CD4-positive, alpha-beta T cell treated with Interleukin-6 for 4 hours (primary cell): ENCODE measurements around the gene TGFA.
"Not testable (repeated sequence)": the region's sequence is repeated elsewhere in the genome, so short reads cannot be mapped to it uniquely, and the experiment has no call there.

Experiments used
- DNase-seq: peaks from one replicate; pipeline ENCODE4 v3.0.0-alpha.2; 2020; ENCODE audit warnings: mixed read lengths

TGFA gene

DNA sequence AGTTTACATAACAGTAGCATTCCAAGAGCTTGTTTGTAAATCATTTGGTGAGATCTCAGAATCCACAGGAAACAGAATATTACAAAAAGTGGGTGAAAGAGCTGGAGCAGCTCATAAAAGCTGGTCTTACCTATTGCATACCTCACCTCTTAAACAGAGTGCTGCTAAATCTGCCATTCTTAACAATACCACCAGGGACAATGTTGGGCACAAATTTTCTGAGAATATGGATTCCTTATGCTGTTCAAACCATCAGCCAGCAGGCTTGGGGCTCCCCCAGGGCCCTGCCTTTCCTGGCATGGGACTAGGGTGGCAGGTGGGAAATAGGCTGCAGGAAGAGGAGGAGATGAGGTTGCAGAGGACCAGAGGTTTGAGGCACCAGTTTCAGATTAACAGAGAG is 55.6 kb downstream of the TGFA start:
- no peak for DNase-seq

GRCh38 chr2:70496819-70497218 is 56.8 kb downstream of the TGFA start:
- DNase-seq = no peak

DNA sequence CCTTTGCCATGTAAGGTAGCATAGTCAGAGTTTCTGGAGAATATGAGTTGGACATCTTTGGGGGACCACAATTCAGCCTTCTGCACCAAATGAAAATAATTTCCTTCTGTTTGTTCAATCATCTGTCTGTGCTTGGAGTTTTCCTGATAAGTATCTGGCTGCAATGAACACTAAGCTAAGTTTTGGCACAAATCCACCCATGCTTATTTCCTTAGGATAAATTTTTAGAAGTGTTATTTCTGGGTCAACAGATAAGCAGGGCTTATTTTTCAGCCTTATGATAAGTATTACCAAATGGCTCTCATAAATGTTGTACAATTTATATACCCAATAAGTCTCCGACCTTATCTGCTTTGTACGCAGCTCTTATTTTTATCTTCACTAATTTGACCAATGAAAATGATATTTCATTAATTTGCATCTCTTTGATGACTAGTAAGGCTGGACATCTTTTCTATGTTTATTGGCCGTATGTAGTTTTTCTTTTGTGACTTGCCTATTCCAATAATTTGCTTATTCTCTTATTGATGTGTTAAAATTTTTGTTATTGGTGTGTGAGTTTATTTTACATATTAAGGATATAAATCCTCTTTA is 59.2 kb downstream of the TGFA start:
- DNase-seq = no peak

- DNase-seq = no peak
Measured at GRCh38 chr2:70490381-70490780, 63.2 kb downstream of the TGFA start.

- DNase-seq = no peak
Measured at GRCh38 chr2:70489165-70489564, 64.5 kb downstream of the TGFA start.

GRCh38 chr2:70484086-70484485 is 69.5 kb downstream of the TGFA start:
- DNase-seq = no peak

GRCh38 chr2:70482401-70482800 is 71.2 kb downstream of the TGFA start:
- no peak for DNase-seq

DNA sequence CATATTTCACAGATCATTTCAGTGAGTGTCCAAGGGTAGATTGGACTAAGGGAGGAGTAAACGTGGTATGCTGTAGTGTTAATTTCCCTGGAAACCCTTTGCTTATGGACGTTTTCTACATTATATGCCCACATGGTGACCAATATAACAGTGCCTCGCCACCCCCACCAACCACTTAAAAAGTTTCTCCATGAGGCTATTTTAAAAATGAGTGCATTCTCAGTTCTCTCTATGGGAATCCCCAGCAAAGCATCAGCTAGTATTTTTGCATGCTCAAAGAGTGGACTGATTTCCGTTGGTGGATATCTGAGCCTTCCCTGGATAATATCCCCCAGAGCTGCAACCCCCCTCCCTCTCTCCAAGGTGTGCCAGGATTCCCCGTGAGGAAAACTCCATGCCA is 73.2 kb downstream of the TGFA start:
- DNase-seq = no peak

DNA sequence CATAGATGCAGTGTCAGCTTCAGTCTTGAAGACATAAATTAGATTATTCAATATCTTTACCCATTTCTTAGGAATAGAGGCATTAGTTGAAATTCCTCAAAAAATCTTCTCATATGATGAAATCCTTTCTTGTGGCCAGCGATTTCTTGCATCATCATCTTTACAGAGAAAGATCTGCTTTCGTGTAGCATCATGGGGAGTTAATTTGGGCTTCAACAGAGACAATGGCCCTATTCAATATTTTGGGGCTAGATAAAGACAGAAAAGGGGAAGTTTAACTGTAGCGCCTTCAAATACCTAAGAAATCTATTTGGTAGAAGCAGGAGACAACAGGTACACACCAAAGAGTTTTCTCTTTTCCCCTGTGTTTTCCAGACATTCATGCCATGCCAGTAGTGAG is 73.8 kb downstream of the TGFA start:
- DNase-seq = no peak

- no peak for DNase-seq
Measured at GRCh38 chr2:70477441-70477844, 76.2 kb downstream of the TGFA start.

GRCh38 chr2:70475266-70475665 is 78.4 kb downstream of the TGFA start:
- peak; percentile 42 for DNase-seq

DNA sequence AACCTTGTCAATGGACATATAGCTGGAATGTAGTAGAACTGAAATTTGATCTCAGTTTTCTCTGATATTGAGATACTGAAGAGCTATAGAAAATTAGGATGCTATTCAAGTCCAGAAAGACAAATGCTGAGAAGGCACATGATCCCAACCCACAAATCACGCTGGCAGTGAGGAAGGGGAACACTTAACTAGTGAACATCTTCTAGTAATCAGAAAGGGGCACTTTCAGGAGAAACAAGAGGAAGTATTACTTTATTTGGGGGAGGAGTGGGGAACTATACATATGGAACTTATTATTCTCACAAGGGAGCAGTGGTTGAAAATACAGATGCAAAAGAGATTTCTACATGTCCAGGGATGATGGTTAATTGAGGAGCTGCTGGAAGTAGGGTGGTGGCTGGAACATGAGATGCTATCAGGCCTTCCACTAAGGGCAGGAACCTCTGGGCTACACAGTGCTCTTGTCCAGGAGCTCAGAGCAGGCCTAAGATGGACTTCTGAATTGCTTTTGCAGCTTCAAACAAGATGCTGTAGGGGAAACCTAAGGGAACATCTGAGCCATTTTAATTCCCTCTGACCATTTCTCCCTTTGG is 79.3 kb downstream of the TGFA start:
- no peak for DNase-seq

DNA sequence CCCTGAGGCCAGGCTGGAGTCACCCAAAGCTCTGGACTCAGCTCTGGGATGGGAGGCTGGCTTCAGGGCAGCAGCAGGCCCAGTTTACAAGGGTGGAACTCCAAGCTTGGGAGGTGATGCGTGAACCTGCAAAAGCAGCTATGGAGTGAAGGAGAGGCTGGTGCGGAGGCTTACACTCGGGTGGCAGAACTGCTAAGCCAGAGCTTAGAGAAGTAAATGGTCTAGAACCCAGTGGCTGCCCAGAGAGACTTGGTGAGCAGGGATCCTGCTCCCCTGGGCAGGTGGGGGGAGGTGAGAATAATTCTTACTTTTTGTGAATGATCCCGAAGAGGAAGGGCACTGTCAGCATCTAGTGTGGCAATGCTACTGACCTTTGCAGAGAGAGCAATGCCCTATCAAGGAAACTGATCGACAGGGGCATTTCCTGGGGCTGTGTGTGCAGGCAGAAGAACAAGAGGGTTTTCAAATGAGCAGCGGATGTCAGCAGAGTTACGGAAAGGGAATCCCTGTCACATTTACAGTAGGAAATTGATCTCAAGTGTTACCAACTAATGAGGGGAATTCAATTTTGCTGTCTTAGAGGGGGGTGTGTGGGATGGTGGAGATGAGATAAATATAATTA is 80.4 kb downstream of the TGFA start:
- DNase-seq = peak; percentile 26

DNA sequence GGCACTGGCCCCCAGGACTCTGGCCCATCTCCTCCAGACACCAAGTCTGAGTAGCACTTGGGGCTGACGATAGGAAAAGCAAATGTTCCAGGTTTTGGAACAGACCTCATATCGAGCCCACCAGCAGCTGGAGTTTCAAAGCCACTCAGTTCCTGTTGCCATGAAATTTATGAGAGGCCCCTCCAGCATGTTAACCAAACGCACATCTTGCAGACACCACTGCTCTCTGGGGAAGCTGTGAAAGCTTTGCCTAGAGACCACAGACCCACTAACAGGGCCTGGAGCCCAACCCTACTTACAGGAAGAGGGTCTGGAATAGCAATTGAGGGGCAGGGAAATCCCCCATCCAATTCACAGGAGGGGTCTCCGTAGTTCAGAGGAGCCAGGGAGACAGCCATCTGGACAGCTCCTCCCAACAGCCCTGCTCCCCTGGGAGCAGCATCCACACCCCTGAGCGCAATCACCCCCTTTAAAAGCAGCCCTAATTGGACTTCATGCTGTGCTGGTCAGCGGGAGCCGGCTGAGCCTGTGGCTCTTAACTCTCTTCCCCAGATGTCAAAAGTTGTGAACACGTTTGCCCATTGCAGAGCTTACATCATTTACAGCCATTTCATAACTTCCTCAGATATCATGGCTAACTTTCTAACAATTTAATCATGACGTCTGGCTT is 81.3 kb downstream of the TGFA start:
- no peak for DNase-seq

DNA sequence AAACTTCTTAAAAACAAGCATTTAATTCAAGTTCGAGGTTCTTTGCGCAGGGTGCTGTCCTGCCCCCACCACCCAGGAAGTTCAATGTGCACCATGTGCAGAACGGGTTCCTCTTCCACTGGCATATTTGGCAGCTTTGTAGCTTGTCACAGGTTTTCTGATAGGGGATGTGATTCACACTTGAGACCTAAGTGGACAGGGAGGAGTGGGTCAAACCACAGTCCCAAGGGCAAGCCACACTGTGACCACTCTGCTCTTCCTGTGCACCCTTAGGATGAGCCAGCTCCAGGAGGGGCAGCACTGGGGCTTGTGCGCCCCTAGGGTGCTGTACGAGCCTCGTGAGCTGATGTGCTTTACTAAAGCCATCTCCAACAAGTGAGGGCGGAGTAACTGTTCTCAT is 82.5 kb downstream of the TGFA start:
- no peak for DNase-seq

- DNase-seq = no peak
Measured at GRCh38 chr2:70469961-70470360, 83.7 kb downstream of the TGFA start.

GRCh38 chr2:70469435-70469834 is 84.2 kb downstream of the TGFA start:
- DNase-seq = no peak

- no peak for DNase-seq
Measured at GRCh38 chr2:70468878-70469277, 84.7 kb downstream of the TGFA start.

DNA sequence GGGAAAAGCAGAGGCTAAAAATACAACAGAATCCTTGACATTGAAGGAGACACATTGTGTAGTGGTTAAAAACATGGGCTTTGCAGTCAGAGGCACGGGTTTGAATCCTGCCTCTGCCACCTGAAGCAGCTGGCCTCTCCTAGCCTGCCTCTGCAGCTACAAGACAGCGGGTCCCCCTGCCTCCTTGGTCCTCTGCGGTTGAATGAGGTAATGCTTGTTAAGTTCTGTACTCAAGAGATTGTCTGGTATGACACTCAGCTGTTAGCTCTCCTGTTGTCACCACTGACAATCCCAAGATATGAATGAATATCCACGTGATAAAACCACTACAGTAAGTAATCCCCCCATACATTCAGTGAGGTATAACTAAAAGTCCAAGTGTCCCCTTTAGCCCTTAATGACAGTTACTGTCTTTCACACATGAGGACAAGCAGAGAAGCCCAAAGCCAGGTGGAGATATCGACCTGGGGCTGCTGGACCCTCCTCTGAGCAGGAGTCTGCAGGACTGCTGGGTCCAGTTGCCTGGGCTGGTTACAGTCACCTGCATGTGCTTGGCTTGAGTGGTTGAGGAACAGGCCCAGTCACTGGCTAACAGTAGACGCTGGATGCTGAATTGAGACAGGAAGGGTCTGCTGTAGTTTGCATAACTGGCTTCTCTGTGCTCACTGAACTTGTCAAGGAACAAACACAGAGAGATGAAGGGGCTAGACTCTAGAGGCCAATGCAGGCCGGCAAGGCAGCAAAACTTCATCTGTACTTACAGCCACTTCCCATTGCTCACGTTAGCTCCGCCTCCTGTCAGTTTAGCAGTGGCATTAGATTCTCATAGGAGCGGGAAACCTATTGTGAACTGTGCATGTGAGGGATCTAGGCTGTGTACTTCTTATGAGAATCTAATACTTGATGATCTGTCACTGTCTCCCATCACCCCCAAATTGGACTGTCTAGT is 85.5 kb downstream of the TGFA start:
- no peak for DNase-seq

GRCh38 chr2:70467237-70467636 is 86.4 kb downstream of the TGFA start:
- DNase-seq = no peak

DNA sequence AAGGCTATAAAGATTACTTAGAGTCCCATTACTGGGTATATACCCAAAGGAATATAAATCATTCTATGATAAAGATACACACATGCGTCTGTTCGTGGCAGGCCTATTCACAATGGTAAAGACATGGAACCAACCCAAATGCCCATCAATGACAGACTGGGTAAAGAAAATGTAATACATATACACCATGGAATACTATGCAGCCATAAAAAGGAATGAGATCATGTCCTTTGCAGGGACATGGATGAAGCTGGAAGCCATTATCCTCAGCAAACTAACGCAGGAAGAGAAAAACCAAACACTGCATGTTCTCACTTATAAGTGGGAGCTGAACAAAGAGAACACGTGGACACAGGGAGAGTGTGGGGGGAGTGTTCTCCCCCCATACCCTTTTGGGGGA is 87.0 kb downstream of the TGFA start:
- not testable (repeated sequence) for DNase-seq

DNA sequence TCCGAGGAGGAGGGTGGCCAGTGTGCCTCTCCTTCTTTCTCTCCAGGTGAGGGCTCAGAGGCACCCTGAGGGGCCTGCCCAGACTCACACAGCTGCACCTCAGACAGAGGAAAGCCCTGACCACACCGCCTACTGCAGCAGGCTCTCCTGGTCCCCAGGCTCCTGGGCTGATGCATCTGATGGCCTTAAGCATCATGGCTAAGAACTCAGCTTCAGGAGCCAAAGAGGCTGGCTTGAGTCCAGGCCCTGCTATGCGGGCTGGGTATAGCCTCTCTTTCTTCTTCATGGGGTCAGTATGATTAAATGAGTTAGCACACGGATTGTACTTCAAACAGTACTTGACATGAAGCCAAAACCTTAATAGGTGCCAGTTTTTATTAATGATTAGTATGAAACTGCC is 89.6 kb downstream of the TGFA start:
- no peak for DNase-seq

- DNase-seq = no peak
Measured at GRCh38 chr2:70463581-70463980, 90.0 kb downstream of the TGFA start.
